Lower lobe of right lung (tissue), 2 donors: ENCODE results near the gene CADM1. TPM values are rescaled to one million over a fixed set of nuclear protein-coding genes. Genes with fewer than 3 reads are reported as not detected.

Experiments used
- ATAC-seq, 2 donors: fragments of 200-7000 bp; cut with Tn5 transposase; one replicate each; pipeline ENCODE4 v1.9.1; 2020 to 2022; ENCODE audit warnings: mild to moderate bottlenecking in 2 of 2, moderate library complexity in 2 of 2
- DNase-seq: peaks from one replicate; pipeline ENCODE4 v3.0.0-alpha.2; 2020
- H3K27ac ChIP-seq: fragments of 200-600 bp; one replicate; pipeline ENCODE4 v1.8.0; 2022
- H3K27me3 ChIP-seq: fragments of 200-600 bp; one replicate; pipeline ENCODE4 v1.8.0; 2022; ENCODE audit warnings: low read depth
- H3K36me3 ChIP-seq: fragments of 200-600 bp; one replicate; pipeline ENCODE4 v1.8.0; 2022; ENCODE audit warnings: mild to moderate bottlenecking
- H3K4me1 ChIP-seq: fragments of 200-600 bp; one replicate; pipeline ENCODE4 v1.8.0; 2022
- H3K4me3 ChIP-seq: fragments of 200-600 bp; one replicate; pipeline ENCODE4 v1.8.0; 2022; ENCODE audit warnings: mild to moderate bottlenecking
- H3K9me3 ChIP-seq: fragments of 200-600 bp; one replicate; pipeline ENCODE4 v1.8.0; 2022
- intact Hi-C: fragments of 100-400 bp; cut with DNase I; formaldehyde crosslinking; loops from one replicate; pipeline ENCODE4 v1.11.0; 2022
- total RNA-seq: library from RNA; stranded (reverse); fragmentation: NEBNext Ultra II Directional; extraction: Animal tissue kit (Norgen Biotek cat#: 25700); gene quantifications from one replicate; pipeline ENCODE4 v1.2.1, GENCODE V29; 2021
- TF ChIP-seq, protein P1 (sequence below): fragments of 200-600 bp; IDR thresholded peaks from one replicate; pipeline ENCODE4 v1.8.0; 2022; ENCODE audit warnings: antibody characterized with exemption, mild to moderate bottlenecking
- donor health status: DM: no; HTN: yes; CAD: no; lungs with severe emphysema.

Gene CADM1
- total RNA-seq, 1 donor from 2014 or later: 149 TPM

DNA sequence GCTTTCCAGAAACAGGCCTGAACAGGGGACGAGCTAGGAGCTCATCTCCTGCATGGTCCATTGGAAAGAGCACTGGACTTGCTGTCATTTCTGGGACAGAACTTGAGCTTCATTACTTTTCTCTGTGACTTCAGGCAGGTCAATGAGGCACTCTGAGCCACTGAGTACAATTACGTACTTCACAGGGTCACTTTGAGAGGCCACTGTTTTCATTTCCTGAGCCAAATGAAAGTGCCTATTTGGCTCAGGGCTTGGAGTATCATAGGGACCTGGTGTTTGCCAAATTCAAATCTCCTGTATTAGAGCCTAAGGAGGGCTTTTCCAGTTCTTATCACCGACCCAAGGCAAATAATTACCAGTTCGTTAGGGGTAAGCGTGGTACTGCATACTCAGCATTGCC is 319.3 kb downstream of the CADM1 start:
- peak in 1 of 2 donors; percentile 25 for ATAC-seq
- DNase-seq: no peak
- Histone ChIP-seq H3K27ac (no peak overlapping the region), H3K27me3 (no peaks in the 10 kb centered on the region), H3K4me3 (no peak overlapping the region), H3K9me3 (no peaks in the 10 kb centered on the region), H3K4me1 (no peaks in the 10 kb centered on the region), H3K36me3 (no peaks in the 10 kb centered on the region)
- TF ChIP-seq, protein P1, sequence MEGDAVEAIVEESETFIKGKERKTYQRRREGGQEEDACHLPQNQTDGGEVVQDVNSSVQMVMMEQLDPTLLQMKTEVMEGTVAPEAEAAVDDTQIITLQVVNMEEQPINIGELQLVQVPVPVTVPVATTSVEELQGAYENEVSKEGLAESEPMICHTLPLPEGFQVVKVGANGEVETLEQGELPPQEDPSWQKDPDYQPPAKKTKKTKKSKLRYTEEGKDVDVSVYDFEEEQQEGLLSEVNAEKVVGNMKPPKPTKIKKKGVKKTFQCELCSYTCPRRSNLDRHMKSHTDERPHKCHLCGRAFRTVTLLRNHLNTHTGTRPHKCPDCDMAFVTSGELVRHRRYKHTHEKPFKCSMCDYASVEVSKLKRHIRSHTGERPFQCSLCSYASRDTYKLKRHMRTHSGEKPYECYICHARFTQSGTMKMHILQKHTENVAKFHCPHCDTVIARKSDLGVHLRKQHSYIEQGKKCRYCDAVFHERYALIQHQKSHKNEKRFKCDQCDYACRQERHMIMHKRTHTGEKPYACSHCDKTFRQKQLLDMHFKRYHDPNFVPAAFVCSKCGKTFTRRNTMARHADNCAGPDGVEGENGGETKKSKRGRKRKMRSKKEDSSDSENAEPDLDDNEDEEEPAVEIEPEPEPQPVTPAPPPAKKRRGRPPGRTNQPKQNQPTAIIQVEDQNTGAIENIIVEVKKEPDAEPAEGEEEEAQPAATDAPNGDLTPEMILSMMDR: no peak
- intact Hi-C loops: no loop called here

DNA sequence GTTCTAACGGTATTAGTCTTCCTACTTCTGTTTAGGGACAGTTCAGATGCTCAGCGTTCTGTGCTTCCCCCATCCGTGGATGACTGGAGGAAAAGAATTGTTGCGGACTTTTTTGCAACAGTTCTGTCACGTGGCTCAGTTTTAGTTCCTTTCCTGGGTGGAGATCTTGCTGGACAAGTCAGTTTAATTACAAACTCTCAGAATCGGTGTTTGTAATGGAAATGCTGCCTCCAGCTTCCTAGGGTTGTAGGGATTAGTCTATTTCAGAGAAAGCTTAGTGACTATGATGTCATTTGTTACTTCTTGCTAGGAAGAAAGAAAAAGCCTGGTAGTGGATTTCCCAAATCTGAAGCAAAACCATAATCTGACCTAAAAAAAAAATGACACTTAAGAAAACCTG is 320.4 kb downstream of the CADM1 start:
- intact Hi-C loops: no loop called here
- TF ChIP-seq, protein P1: no peak
- Histone ChIP-seq H3K27ac (no peak overlapping the region), H3K4me1 (no peaks in the 10 kb centered on the region), H3K36me3 (no peaks in the 10 kb centered on the region), H3K27me3 (no peaks in the 10 kb centered on the region), H3K4me3 (no peak overlapping the region), H3K9me3 (no peaks in the 10 kb centered on the region)
- ATAC-seq (no peak), DNase-seq (no peak)

DNA sequence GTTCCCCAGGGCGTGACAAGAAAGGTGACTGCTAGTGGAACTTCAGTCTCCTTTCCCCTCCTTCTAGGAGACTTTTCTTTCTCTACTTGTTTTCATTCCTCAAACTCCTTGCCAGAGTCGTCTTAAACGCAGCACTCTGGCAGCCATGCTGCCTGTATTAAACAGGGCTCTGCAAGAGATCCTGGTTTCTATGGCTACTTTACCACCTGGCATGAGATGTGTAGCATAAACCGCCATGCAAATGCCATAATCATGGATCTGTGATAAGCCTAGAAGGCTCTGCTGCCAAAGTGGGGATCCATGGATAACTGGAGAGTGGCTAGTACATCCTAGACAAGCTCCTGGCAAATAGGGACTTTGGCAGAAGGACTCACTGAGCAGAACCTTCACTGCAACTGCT is 321.1 kb downstream of the CADM1 start:
- TF ChIP-seq, protein P1: no peak
- Histone ChIP-seq H3K9me3 (no peaks in the 10 kb centered on the region), H3K4me3 (no peak overlapping the region), H3K4me1 (no peaks in the 10 kb centered on the region), H3K27ac (no peak overlapping the region), H3K27me3 (no peaks in the 10 kb centered on the region), H3K36me3 (no peaks in the 10 kb centered on the region)
- intact Hi-C loops: no loop called here
- DNase-seq: no peak
- peak in 1 of 2 donors; percentile 19 for ATAC-seq

DNA sequence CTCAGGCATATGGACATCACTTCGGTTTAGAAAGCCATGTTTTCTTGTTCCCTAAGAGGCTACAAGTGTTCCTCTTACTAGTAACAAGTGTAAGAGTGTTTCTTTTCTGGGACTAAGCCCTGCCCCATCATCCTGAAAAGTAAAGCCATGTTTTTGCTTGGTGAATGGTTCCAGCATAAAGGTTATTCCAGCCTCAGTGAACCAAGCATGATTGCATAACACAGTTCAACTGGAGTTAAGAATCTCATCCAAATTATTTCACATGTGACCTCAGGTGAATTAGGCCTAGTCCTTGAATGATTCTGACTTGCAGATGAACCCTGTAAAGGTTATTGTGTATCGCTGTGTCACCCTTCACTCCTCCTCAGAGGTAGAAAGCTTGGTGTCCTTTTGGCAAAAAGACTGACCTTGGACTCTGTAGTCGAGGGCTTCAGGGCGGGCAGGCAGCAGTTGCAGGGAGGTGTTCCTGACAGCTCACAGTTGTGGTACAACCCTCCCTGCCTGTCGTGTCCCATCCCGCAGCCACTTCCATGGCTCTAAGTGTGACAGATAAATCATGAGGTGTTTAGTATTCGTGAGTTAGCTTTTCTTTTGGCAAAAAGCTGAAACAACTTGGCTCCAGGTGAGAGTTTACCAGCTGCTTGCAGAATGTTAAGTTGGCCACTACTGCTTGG is 321.8 kb downstream of the CADM1 start:
- no peaks in the 10 kb centered on the region for H3K36me3 ChIP-seq
- ATAC-seq (no peak), DNase-seq (no peak)
- intact Hi-C loops: no loop called here
- H3K4me3 ChIP-seq: no peak overlapping the region
- no peak overlapping the region for H3K27ac ChIP-seq
- H3K4me1 ChIP-seq: no peaks in the 10 kb centered on the region
- no peaks in the 10 kb centered on the region for H3K27me3 ChIP-seq
- H3K9me3 ChIP-seq: no peaks in the 10 kb centered on the region
- TF ChIP-seq, protein P1: no peak

DNA sequence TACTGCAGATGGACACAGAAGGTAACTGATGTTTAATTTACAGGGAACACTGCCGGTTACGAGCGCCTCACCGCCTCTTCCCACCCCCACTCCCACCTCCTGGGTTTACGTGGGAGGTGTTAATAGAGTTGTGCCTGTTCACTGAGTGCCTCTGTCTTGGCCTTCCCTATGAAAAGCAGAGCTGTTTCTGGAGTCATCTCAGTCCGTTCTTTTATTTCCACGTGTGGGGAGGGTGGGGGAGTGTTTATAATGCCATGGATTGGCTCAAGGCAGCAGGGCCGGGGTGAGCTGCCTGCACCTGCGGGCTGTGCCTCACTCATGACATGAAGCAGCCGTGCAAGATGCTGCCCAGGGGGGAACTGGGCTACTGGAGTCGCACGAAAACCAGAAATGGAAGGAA is 322.7 kb downstream of the CADM1 start:
- Histone ChIP-seq H3K36me3 (no peaks in the 10 kb centered on the region), H3K9me3 (no peaks in the 10 kb centered on the region), H3K27ac (no peak overlapping the region), H3K27me3 (no peaks in the 10 kb centered on the region), H3K4me3 (no peak overlapping the region), H3K4me1 (no peaks in the 10 kb centered on the region)
- DNase-seq (no peak), ATAC-seq (no peak)
- intact Hi-C loops: no loop called here
- TF ChIP-seq, protein P1: no peak
